Astrocyte of the cerebellum (primary cell): Measurements from ENCODE around the gene HEMGN.

ENCODE experiments used
- DNase-seq: peaks from one replicate; pipeline ENCODE4 v3.0.0-alpha.2; 2011; ENCODE audit warnings: low read depth
- H3K4me3 ChIP-seq: 2 replicates; pipeline ENCODE4 v1.5.1; 2011; ENCODE audit warnings: mild to moderate bottlenecking, low read depth, low read length, moderate library complexity
- in situ Hi-C: cut with HindIII; loops from 2 replicates; pipeline ENCODE4 v1.10.0; 2017; ENCODE audit warnings: low sequenced_read_pairs
- TF ChIP-seq, protein P1 (sequence below): IDR thresholded peaks from 2 replicates; pipeline ENCODE4 v1.5.1; 2012; ENCODE audit warnings: low read length, low read depth, moderate library complexity, mild to moderate bottlenecking; ENCODE audit errors: missing control alignments

Gene HEMGN

DNA sequence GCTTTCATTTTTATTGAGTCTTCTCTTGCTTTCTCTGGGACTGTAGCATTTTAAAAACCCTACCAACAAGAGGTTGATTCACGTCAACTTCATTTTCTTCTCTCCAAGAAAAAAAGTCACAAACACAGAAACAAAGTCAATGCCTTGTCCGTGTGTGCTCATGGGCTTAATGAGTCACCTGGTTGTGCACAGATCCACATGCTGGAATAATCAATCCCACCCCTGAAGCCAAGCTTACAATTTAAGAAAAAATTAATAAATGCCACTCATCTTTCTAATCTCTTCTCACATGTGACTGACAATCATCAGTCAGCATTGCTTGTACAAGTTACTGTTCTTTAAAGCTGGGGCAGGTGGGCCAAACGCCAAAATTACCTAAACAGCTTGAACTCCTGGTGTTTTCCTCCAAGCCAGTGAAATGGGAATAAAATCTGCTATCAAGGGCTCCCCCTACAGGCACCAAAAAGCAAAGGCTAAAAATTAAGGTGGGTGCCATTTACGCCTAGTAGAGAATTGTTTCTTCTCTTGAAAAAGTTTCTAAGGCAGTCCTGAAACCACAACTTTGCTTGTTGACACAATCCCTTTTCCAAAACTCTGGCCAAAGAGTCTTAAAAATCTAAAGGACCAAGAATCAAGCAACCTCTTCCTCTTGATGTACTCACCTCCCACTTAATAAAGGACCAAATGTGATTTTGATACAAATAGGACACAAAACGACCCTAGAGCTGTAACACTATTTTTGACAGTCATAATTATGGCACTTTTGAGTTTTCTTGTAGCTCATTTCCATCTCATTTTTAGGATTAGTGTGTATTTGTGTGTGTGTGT lies 37.0 kb downstream of the HEMGN start:
- TF ChIP-seq, protein P1, sequence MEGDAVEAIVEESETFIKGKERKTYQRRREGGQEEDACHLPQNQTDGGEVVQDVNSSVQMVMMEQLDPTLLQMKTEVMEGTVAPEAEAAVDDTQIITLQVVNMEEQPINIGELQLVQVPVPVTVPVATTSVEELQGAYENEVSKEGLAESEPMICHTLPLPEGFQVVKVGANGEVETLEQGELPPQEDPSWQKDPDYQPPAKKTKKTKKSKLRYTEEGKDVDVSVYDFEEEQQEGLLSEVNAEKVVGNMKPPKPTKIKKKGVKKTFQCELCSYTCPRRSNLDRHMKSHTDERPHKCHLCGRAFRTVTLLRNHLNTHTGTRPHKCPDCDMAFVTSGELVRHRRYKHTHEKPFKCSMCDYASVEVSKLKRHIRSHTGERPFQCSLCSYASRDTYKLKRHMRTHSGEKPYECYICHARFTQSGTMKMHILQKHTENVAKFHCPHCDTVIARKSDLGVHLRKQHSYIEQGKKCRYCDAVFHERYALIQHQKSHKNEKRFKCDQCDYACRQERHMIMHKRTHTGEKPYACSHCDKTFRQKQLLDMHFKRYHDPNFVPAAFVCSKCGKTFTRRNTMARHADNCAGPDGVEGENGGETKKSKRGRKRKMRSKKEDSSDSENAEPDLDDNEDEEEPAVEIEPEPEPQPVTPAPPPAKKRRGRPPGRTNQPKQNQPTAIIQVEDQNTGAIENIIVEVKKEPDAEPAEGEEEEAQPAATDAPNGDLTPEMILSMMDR, result peak; percentile 77
- H3K4me3 ChIP-seq, result no peak overlapping the region
- in situ Hi-C loops, result no loop called here
- DNase-seq, result peak; percentile 26

DNA sequence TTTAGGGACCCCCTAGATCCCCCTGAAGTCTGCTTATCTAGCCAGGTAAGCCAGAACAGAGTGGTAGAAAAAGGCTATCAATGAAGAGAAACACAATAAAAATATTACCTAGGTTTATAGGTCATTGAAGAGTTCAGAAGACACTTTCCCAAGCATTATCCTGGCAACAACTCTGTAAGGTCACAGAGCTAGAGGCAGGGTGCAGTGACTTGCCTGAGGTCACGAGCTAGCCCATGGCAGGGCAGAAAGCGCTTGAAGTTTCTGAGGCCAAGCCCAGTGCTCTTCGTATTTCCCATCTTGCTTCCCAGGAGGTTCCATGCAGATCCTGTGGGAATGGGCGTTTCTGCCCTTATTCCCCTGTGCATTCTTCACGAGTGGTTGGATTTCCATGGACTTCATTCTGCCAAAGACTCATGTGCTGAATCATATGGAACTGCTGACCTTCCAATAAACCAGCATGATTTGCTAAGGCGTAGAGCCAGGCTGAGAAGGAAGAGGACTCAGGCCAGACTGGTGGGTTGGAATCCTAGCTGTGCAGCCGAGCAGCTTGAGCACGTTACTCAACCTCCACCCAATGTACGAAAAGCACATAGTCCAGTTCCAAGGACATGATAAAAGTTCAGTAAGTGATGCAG lies 37.8 kb downstream of the HEMGN start:
- DNase-seq, result peak; percentile 35
- H3K4me3 ChIP-seq, result no peak overlapping the region
- TF ChIP-seq, protein P1, result no peak
- in situ Hi-C loops, result no loop called here

DNA sequence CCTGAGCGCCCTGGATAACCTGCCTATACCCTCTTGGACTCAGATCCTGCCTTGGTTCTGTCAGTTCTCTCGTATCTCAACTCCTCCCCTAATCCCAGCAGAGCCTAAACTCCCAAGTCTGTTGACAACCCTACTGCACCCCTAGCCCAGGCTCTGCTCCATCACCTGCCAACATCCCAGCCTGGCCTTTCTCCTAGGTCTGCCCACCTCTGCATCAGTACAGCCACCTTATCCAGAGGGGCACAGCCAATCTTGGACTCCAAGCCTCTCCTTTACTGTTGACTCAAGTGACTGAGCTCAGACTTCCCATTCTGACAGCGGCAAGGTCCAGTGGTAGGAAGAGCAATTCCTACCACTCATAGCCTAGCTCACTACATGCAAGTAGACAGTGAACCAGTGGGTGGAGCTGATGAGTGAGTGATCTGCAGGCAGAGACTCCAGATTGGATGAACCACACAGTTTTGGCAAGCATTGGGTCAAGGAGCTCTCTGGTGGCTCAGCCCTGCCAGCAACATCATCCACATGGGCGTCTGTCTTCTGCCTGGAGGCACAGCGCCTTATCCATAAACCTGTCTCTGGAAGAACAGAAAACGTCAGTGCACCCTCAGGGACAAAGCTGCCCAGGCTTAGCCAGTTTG lies 42.2 kb downstream of the HEMGN start:
- TF ChIP-seq, protein P1, result no peak
- no peak for DNase-seq
- in situ Hi-C loops, result no loop called here
- no peak overlapping the region for H3K4me3 ChIP-seq

DNA sequence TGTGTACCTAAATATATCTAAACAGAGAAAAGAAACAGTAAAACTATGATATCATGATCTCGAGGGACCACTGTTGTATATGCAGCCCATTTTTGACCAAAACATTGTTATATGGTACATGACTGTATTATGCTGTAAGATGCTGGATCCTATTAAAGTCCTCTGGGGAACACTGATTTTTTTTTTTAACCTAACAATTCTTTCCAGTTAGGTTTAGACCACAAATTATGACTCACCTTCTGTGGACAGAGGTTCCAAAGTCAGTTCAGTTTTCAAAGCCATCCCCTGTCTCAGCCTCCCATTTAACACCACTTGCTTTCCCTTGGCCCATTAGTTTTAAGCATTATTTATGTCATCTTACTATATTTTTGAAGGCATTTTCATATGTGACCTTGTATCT lies 42.8 kb downstream of the HEMGN start:
- in situ Hi-C loops, result no loop called here
- DNase-seq, result no peak
- no peak overlapping the region for H3K4me3 ChIP-seq
- TF ChIP-seq, protein P1, result no peak

DNA sequence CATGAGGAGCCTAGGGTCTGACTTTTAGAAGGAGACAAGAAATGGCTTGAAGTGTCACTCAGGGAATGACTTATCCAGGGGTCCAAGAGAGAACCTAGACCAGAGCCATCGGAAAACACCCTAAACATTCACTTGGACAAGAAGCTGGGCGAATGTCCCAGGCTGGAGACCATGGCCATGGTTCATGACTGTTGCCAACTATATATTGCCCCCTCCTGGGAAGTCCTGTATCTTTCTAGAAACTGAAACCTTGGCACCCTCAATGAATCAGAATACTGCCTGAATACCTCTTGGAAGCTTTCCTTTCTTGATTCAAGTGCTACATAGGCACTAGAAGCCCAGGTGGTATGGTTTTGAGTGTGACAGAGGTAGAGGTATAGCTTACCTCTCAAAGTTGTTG lies 45.6 kb downstream of the HEMGN start:
- DNase-seq, result no peak
- no peak overlapping the region for H3K4me3 ChIP-seq
- TF ChIP-seq, protein P1, result no peak
- in situ Hi-C loops, result no loop called here

DNA sequence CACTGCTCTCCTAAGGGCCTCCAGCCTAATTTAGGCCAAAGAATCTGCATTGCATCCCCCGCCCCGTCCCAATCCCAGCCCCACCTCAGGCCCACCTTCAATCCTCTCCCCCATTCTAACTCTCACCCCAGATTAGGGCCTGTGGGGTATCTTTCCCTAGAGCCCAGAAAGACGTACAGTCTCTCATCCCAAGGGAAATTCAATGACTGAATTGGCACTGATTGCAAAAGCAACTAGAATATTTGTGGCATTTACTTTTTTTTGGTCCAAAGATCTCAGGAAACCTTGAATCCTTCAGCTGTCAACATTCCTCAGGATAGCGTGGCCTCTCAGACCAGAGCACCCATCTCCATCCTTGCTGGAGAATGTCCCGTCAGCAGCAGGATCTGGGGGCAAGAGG lies 46.2 kb downstream of the HEMGN start:
- in situ Hi-C loops, result no loop called here
- no peak for DNase-seq
- H3K4me3 ChIP-seq, result no peak overlapping the region
- TF ChIP-seq, protein P1, result no peak
